Panc1 (cell line): ENCODE measurements around the gene ITGA8. TPM values are rescaled to one million over a fixed set of nuclear protein-coding genes. Genes with fewer than 3 reads are reported as not detected.

Experiments
- ATAC-seq: fragments of 200-7000 bp; cut with Tn5 transposase; 2 replicates; pipeline ENCODE4 v1.9.1; 2020; ENCODE audit warnings: mild to moderate bottlenecking, moderate library complexity
- BruUV-seq: library from RNA; stranded (reverse); fragments of 400-500 nt; replicated peaks from 2 replicates; lab custom pipeline; 2021; lab: Mats Ljungman, UMichigan
- CTCF ChIA-PET: fragments of 300-600 bp; sonication (Branson Sonifier 250); formaldehyde crosslinking; loops from one replicate; lab custom pipeline; 2022; ENCODE audit warnings: antibody characterized with exemption; lab: Charles Lee
- POLR2A ChIA-PET: fragments of 300-600 bp; sonication (Branson Sonifier 250); formaldehyde crosslinking; loops from one replicate; lab custom pipeline; 2022; ENCODE audit warnings: antibody characterized with exemption; lab: Charles Lee
- DNase-seq: peaks from one replicate; pipeline ENCODE4 v3.0.0-alpha.2; 2010; ENCODE audit warnings: low read depth, low spot score
- H3K27ac ChIP-seq: 2 replicates; pipeline ENCODE4 v1.5.1; 2011; ENCODE audit warnings: mild to moderate bottlenecking, low read length, inconsistent platforms
- H3K27me3 ChIP-seq: fragments of 200-500 bp; sonication (Bioruptor generic); 2 replicates; pipeline ENCODE4 v1.6.0; 2014; ENCODE audit warnings: low read length, inconsistent platforms; ENCODE audit not compliant: control insufficient read depth, insufficient read depth
- H3K36me3 ChIP-seq: fragments of 200-500 bp; sonication (Bioruptor generic); 2 replicates; pipeline ENCODE4 v1.5.1; 2014; ENCODE audit warnings: inconsistent platforms, mild to moderate bottlenecking, low read length, moderate library complexity; ENCODE audit not compliant: control insufficient read depth, insufficient read depth
- H3K4me1 ChIP-seq: 2 replicates; pipeline ENCODE4 v1.5.1; 2011; ENCODE audit warnings: inconsistent platforms, mild to moderate bottlenecking, low read length, moderate library complexity; ENCODE audit not compliant: control insufficient read depth, insufficient read depth
- H3K4me3 ChIP-seq, 2 experiments: 2 replicates each; pipeline ENCODE4 v1.5.1; 2011 to 2012; ENCODE audit warnings: low read depth in 2 of 2, low read length in 2 of 2, mild to moderate bottlenecking in 2 of 2, inconsistent platforms in 1 of 2, moderate library complexity in 1 of 2
- H3K9me3 ChIP-seq: fragments of 200-500 bp; sonication (Bioruptor generic); 2 replicates; pipeline ENCODE4 v1.5.1; 2014; ENCODE audit warnings: low read depth, mild to moderate bottlenecking, inconsistent platforms, low read length, moderate library complexity; ENCODE audit not compliant: control insufficient read depth, insufficient read depth
- POLR2AphosphoS5 ChIP-seq: IDR thresholded peaks from 2 replicates; pipeline ENCODE4 v1.6.1; 2012; ENCODE audit warnings: mild to moderate bottlenecking, low read depth, low read length, moderate library complexity
- SIN3A ChIP-seq: IDR thresholded peaks from 2 replicates; pipeline ENCODE4 v1.6.1; 2012; ENCODE audit warnings: low read depth, mild to moderate bottlenecking, low read length, moderate library complexity, borderline replicate concordance; ENCODE audit not compliant: insufficient read depth
- TCF7L2 ChIP-seq: IDR thresholded peaks from 2 replicates; pipeline ENCODE4 v1.6.1; 2011; ENCODE audit warnings: mild to moderate bottlenecking, low read depth, low read length, inconsistent platforms
- in situ Hi-C: cut with HindIII; loops from 2 replicates; pipeline ENCODE4 v1.10.0; 2016; ENCODE audit warnings: low sequenced_read_pairs, low pct_unique_long_range_greater_than_20kb
- intact Hi-C: fragments of 100-400 bp; cut with micrococcal nuclease; formaldehyde crosslinking; loops from one replicate; pipeline ENCODE4 v1.10.0; 2022; ENCODE audit not compliant: unreplicated experiment
- total RNA-seq: library from RNA; stranded (reverse); gene quantifications from one replicate; pipeline ENCODE4 v1.2.1, GENCODE V29; 2021; ENCODE audit not compliant: unreplicated experiment
- TF ChIP-seq, protein P1 (sequence below), 2 experiments: IDR thresholded peaks; 2 replicates each; pipeline ENCODE4 v1.6.1; 2011 to 2012; ENCODE audit warnings: low read depth in 2 of 2, control low read depth in 1 of 2, low read length in 1 of 2, mild to moderate bottlenecking in 1 of 2, moderate library complexity in 1 of 2; ENCODE audit not compliant: insufficient read depth in 1 of 2
- TF ChIP-seq, protein P2 (sequence below): fragments of 450-650 bp; IDR thresholded peaks from 2 replicates; pipeline ENCODE4 v1.5.1; 2017; ENCODE audit warnings: mild to moderate bottlenecking

ITGA8 gene
- total RNA-seq, 1 experiment from 2014 or later: 0.18 TPM

DNA sequence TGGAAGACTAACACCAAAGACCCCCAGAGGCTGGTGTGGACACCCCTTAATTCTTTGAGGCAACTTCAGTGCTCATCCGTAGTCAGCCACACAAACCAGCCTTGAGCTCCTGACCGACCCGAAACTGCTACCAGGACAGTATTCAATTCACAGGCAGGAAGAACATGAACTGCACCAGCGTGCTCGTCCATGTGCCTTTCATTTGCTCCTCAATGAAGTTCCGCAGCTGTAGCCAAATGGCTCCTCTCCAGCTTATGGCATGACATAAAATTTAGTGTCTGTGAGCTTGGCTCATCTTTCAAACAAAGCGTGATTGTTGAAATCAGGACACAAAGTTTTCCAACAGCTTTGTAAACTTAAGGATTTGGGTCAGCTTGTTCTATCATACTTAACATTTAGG is 204.5 kb downstream of the ITGA8 start:
- H3K4me1 ChIP-seq: no peaks in the 10 kb centered on the region
- no peaks in the 10 kb centered on the region for H3K36me3 ChIP-seq
- ATAC-seq (no peak), DNase-seq (no peak)
- POLR2A ChIA-PET: no interaction called here
- no TSS peak for BruUV-seq
- no peak overlapping the region for H3K27ac ChIP-seq
- TF ChIP-seq, protein P1, sequence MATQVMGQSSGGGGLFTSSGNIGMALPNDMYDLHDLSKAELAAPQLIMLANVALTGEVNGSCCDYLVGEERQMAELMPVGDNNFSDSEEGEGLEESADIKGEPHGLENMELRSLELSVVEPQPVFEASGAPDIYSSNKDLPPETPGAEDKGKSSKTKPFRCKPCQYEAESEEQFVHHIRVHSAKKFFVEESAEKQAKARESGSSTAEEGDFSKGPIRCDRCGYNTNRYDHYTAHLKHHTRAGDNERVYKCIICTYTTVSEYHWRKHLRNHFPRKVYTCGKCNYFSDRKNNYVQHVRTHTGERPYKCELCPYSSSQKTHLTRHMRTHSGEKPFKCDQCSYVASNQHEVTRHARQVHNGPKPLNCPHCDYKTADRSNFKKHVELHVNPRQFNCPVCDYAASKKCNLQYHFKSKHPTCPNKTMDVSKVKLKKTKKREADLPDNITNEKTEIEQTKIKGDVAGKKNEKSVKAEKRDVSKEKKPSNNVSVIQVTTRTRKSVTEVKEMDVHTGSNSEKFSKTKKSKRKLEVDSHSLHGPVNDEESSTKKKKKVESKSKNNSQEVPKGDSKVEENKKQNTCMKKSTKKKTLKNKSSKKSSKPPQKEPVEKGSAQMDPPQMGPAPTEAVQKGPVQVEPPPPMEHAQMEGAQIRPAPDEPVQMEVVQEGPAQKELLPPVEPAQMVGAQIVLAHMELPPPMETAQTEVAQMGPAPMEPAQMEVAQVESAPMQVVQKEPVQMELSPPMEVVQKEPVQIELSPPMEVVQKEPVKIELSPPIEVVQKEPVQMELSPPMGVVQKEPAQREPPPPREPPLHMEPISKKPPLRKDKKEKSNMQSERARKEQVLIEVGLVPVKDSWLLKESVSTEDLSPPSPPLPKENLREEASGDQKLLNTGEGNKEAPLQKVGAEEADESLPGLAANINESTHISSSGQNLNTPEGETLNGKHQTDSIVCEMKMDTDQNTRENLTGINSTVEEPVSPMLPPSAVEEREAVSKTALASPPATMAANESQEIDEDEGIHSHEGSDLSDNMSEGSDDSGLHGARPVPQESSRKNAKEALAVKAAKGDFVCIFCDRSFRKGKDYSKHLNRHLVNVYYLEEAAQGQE (IDR thresholded peaks at IDR 0.05; ENCODE audit: insufficient read depth in 1 of 2, low read depth in 2 of 2, low read length in 1 of 2): no peak
- TF ChIP-seq SIN3A: no peak
- no peak for TF ChIP-seq TCF7L2
- TF ChIP-seq POLR2AphosphoS5: no peak
- TF ChIP-seq, protein P2, sequence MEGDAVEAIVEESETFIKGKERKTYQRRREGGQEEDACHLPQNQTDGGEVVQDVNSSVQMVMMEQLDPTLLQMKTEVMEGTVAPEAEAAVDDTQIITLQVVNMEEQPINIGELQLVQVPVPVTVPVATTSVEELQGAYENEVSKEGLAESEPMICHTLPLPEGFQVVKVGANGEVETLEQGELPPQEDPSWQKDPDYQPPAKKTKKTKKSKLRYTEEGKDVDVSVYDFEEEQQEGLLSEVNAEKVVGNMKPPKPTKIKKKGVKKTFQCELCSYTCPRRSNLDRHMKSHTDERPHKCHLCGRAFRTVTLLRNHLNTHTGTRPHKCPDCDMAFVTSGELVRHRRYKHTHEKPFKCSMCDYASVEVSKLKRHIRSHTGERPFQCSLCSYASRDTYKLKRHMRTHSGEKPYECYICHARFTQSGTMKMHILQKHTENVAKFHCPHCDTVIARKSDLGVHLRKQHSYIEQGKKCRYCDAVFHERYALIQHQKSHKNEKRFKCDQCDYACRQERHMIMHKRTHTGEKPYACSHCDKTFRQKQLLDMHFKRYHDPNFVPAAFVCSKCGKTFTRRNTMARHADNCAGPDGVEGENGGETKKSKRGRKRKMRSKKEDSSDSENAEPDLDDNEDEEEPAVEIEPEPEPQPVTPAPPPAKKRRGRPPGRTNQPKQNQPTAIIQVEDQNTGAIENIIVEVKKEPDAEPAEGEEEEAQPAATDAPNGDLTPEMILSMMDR: no peak
- intact Hi-C loops: no loop called here
- H3K4me3 ChIP-seq: no peak overlapping the region
- CTCF ChIA-PET: no interaction called here
- no peaks in the 10 kb centered on the region for H3K9me3 ChIP-seq
- H3K27me3 ChIP-seq: peaks cover 3% of the 10 kb centered on the region; the same call in 1 of the 2 replicates
- in situ Hi-C loops: no loop called here

DNA sequence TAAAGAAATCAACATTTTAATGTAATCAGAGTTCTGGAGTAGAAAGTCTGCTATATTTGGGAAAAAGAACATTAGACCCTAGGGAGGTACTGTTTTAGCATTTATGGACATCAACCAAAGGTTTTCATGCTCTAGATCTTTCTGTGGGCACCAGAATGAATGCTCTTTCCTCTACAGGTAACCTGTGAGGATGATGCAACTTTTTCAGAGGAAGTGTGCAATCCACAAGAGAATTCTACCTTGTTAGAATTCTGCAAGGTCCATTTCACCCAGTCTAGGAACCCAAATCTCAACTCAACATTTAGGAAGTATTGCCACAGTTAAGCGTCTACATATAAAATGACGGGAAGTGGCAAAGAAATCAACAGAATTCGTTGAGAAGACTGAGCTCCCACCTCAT is 208.8 kb downstream of the ITGA8 start:
- ChIA-PET POLR2A (no interaction called here), CTCF (no interaction called here)
- no peak for DNase-seq
- Histone ChIP-seq H3K27me3 (no peaks in the 10 kb centered on the region), H3K27ac (no peak overlapping the region), H3K4me1 (no peaks in the 10 kb centered on the region), H3K36me3 (no peaks in the 10 kb centered on the region), H3K9me3 (no peaks in the 10 kb centered on the region), H3K4me3 (no peak overlapping the region)
- intact Hi-C loops: no loop called here
- ATAC-seq: no peak
- TF ChIP-seq, protein P1 (IDR thresholded peaks at IDR 0.05; ENCODE audit: insufficient read depth in 1 of 2, low read depth in 2 of 2, low read length in 1 of 2): no peak
- TF ChIP-seq TCF7L2 (no peak), POLR2AphosphoS5 (no peak), SIN3A (no peak)
- TF ChIP-seq, protein P2: no peak
- no TSS peak for BruUV-seq
- in situ Hi-C loops: no loop called here
